Stimulated activated CD4-positive, alpha-beta T cell treated with anti-CD3 and anti-CD28 coated beads, Interleukin-12 subunit alpha, Interleukin-12 subunit beta, amount 100 ng/mL, for 48 hours (primary cell): Measurements from ENCODE around the gene GTF3C2.

Source experiments
- DNase-seq, 3 donors: peaks; one replicate each; pipeline ENCODE4 v3.0.0-alpha.2; 2020; ENCODE audit warnings: low read depth in 2 of 3, low spot score in 1 of 3

The GTF3C2 gene, protein sequence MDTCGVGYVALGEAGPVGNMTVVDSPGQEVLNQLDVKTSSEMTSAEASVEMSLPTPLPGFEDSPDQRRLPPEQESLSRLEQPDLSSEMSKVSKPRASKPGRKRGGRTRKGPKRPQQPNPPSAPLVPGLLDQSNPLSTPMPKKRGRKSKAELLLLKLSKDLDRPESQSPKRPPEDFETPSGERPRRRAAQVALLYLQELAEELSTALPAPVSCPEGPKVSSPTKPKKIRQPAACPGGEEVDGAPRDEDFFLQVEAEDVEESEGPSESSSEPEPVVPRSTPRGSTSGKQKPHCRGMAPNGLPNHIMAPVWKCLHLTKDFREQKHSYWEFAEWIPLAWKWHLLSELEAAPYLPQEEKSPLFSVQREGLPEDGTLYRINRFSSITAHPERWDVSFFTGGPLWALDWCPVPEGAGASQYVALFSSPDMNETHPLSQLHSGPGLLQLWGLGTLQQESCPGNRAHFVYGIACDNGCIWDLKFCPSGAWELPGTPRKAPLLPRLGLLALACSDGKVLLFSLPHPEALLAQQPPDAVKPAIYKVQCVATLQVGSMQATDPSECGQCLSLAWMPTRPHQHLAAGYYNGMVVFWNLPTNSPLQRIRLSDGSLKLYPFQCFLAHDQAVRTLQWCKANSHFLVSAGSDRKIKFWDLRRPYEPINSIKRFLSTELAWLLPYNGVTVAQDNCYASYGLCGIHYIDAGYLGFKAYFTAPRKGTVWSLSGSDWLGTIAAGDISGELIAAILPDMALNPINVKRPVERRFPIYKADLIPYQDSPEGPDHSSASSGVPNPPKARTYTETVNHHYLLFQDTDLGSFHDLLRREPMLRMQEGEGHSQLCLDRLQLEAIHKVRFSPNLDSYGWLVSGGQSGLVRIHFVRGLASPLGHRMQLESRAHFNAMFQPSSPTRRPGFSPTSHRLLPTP

GRCh38 chr2:27356382-27357181 lies at the start of gene GTF3C2:
Gene GTF3C2 (minus strand): TSS chr2:27356764. CDS start chr2:27343554, 13,210 bp downstream.
- peak; percentile 87 to 91 (median 90) for DNase-seq

- no peak for DNase-seq
Observed at GRCh38 chr2:27400348-27401135, 44.0 kb upstream of the GTF3C2 start.

GRCh38 chr2:27398962-27399361 lies 42.4 kb upstream of the GTF3C2 start:
- no peak for DNase-seq

DNA sequence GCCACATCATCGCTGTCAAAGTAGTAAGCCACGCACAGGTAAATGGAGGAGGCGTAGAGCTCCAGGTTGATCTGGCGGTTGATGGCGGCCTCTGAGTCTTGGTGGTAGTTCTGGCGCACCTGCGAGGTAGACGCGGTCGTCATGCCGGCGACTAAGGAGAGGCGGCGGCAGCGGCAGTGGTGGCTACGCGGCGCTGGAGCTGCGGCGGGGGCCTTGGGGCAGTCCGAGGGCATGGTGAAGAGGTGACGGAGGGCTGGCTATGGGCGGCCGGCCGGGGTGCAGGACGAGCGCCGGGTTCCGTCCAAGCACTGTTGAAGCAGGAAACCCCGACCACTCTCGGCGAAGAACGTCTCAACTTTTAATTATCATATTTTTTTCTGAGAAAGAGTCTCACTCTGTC lies 36.7 kb upstream of the GTF3C2 start:
- DNase-seq: no peak

DNA sequence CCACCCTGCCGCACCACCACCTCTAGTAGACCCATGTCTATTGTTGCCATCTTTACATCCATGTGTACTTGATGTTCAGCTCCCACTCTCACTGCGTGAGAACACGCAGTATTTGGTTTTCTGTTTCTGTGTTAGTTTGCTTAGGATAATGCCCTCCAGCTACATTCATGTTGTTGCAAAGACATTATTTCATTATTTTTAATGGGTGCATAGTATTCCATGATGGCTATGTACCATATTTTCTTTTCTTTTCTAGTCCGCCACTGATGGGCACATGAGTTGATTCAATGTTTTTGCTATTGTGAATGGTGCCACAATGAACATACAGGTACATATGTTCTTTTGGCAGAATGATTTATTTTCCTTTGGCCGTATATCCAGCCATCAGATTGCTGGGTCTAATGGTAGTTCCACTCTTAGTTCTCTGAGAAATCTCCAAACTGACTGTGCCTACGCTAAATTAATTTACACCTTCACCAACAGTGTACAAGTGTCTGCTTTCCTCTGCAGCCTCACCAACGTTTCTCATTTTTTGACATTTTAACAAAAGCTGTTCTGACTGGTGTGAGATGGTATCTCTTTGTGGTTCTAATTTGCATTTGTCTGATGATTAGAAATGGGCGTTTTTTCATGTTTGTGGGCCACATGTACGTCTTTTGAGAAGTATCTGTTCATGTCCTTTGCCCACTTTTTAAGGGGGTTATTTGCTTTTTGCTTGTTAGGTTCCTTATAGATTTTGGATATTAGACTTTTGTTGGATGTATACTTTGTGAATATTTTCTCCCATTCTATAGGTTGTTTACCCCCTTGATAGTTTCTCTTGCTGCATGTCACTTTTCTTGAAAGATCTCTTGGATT lies 34.5 kb upstream of the GTF3C2 start:
- no peak for DNase-seq

- no peak for DNase-seq
Observed at GRCh38 chr2:27381577-27382181, 25.1 kb upstream of the GTF3C2 start.

DNA sequence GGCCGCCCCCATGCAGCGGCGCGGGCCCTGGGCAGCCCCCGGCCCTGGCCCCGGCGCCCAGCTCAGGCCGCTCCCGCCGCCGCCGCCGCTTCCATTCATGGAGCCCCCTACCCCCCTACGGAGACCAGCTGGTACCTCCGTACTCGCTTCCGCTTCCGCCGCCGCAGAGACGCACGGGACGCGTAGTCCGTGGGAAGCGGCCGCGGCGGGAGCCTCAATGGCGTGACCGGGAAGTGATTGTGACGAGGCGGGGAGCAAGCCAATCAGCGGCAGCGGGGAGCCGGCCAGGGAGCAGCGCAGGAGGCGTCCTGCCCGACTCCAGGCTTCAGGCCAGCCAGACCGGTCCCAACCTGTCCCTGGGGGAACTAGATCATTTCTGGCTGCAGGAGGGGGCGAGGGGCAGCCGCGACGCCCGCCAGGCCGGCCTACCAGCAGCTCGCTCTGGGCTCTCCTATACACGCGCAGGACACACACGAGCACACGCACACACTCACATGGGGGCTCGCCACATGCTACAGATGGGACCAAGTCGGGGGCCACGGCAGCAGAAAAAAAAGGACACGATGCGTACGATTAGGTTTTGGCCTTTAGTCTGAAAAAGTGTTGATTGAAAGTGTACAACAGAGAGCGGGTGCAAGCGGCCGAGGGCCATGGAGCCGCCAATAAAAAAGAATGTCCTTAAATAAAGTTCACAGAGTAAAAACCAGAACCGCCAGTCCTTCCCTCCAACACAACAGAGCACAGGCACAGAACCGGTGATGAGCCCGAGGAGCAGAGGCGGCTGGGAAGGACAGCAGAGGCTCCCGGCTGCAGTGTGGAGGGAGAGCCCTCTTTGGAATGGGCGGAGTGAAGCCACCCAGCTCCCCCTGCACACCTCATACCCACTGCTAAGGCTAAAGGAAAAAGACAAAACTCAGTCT lies 24.3 kb upstream of the GTF3C2 start, which contains the start of gene ZNF513:
Gene ZNF513 (minus strand): TSS at position 109 of the 920 bp plus-strand sequence. CDS start 208 bp downstream, outside the sequence.
- DNase-seq: peak; percentile 76 to 87 (median 84)

DNA sequence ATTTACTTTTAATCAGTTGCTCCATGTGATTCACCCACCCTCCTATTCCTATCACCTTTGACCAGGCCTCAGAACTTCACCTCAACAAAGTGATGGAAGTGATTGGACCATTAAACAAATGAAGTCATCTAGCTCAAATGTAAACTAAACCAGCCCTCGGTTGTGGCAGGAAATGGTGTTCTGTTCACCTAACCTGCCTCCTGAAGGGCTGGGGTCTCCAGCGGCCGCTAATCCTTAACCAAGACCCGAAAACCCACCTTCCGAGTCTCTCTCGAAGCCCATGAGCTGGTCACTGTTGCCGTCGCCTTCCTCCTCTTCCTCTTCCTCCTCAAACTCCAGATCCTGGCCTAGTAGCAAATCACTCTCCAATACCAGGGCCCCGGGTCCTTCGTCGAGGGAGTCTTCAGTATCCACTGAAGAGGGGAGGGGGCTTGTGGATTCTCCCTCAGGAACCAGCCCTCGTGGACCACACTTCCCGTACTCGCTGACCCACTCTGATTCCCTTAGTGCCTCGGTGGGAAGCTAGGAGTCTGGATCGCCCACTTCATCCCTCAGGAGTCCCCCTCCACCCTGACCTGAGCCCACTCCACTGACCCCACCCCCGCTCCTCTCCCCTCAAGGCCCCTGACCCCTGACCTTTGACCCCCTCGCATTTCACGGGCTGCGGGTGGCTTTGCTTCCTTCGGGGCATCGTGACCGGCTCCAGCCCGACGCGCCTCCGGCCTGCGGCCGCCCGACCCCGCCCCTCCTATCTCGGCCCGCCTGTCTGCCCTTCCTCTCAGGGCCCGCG lies 23.5 kb upstream of the GTF3C2 start:
- peak in 2 of 3 donors; percentile 13 to 41 for DNase-seq

GRCh38 chr2:27379383-27379835 lies 22.8 kb upstream of the GTF3C2 start:
- DNase-seq: no peak

GRCh38 chr2:27378809-27379290 lies 22.3 kb upstream of the GTF3C2 start:
- no peak for DNase-seq

DNA sequence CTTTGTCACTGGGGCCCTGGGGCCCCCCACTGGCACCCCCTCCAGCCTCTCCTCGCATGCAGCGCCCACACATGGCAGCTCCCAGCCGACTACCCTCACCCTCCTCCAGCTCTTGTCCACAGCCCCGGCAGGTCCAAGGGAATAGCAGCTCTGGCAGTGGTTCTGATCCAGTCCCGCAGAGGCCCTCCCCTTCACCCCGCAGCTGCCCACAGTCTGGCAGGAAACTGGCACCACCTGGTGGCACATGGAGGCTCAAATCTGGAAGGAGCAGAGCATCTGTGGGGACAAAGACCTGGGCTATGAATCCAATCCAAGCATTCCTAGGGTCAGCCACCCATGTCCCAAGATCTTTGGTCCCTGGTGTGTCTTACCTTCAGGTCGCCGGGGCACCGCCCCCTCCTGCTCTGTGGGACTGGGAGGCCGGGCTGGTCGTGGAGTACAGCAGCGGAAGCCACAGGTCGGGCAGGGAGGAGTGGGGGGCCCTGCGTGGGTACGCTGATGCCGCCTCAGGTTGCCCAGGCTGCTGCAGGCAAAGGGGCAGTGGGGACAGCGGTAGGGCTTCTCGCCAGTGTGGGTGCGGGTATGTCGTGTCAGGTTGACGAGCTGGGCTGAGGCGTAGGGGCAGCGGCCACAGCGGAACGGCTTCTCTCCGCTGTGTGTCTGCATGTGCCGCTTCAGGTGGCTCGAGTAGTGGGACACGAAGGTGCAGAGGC lies 21.7 kb upstream of the GTF3C2 start:
- no peak for DNase-seq

DNA sequence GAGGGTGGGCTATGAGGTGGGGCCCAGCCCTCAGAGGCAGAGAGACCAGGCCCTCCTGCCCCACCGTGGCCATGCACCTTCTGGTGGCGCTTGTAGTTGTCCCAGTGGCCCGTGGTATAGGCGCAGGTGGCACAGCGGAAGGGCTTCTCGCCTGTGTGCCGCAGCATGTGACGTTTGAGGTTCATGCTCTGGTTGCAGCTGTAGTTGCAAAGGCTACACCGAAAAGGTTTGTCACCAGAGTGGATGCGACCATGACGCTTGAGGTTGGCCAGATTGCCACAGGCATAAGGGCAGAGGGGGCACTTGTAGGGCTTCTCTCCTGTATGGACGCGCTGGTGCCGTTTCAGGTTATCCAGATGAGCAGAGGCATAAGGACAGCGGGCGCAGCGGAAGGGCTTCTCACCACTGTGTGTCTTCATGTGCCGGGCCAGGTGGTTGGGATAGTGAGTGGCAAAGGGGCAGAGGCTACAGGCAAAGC lies 21.1 kb upstream of the GTF3C2 start:
- no peak for DNase-seq

DNA sequence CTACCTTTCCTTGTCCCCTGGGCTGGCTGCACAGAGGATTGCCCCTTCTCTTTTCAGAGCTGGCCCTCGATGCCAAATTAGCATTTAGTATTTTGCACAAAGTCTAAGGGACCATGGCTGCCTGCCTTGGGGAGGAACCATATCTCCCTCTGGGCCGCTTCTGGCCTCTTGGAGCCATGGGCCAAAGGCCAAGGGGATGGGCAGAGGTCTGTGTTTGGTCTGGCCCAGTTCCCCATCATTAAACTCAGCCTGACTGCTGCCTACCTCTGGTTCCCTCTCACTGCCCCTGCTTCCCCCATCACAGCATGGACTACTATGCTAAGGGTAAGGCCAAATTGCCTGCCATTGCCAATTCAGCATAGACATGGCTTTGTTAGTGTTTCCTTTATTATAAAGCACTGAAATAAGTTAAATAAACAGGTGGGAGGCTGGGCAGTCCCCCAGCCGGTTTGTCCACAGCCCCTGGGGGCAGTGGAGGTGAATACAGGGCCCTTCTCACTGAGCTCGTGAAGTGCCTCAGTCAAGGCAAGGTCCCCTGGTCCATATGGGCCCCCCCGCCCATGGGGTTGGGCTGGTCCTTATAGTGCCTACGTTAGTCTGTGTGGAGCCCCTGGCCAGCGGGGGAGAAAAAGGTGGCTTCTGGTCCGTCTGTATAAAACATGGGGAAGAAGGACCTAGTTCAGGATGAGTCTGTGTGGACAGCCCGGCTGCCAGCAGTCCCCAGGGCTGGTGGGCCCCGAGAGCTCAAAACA lies 20.5 kb upstream of the GTF3C2 start:
- DNase-seq: no peak

- DNase-seq: no peak
Observed at GRCh38 chr2:27376151-27376865, 19.7 kb upstream of the GTF3C2 start.
